Measurements from ENCODE around the gene CLDN7.
"Not testable (repeated sequence)": the region's sequence is repeated elsewhere in the genome, so short reads cannot be mapped to it uniquely, and the experiment has no call there.

CLDN7 gene

GRCh38 chr17:7246779-7247178 is 15.5 kb downstream of the CLDN7 start:
- H3K79me2 ChIP-seq (ENCODE audit: insufficient read depth, low read length): peaks cover 31% of the 10 kb centered on the region
- H3K9me3 ChIP-seq (ENCODE audit: low read length): no peaks in the 10 kb centered on the region
- H3K9me2 ChIP-seq (ENCODE audit: low read depth, low read length): no peaks in the 10 kb centered on the region
- peaks cover 29% of the 10 kb centered on the region for H3K4me1 ChIP-seq (ENCODE audit: insufficient read depth, low read length, severe bottlenecking)
- no peak overlapping the region for H3K4me3 ChIP-seq (ENCODE audit: low read depth, low read length, poor library complexity, severe bottlenecking)
- no peaks in the 10 kb centered on the region for H3K27me3 ChIP-seq (ENCODE audit: insufficient read depth, low read length)
- H3K27ac ChIP-seq (ENCODE audit: low read depth, low read length, poor library complexity, severe bottlenecking): no peak overlapping the region
- TF ChIP-seq CTCF (IDR thresholded peaks at IDR 0.05; ENCODE audit: low read length): no peak
- TF ChIP-seq EZH2 (IDR thresholded peaks at IDR 0.05; ENCODE audit: borderline replicate concordance, low read length): no peak
- H3K9ac ChIP-seq (ENCODE audit: low read length): no peak overlapping the region
- peaks cover 37% of the 10 kb centered on the region for H3K36me3 ChIP-seq (ENCODE audit: insufficient read depth, low read length)
- H4K20me1 ChIP-seq (ENCODE audit: insufficient read depth, low read length): no peaks in the 10 kb centered on the region
- no peaks in the 10 kb centered on the region for H3F3A ChIP-seq (ENCODE audit: insufficient read depth, low read length)
- no peak overlapping the region for H3K4me2 ChIP-seq (ENCODE audit: low read length)
- no peak overlapping the region for H2AFZ ChIP-seq (ENCODE audit: low read length)

GRCh38 chr17:7243838-7244237 is 18.4 kb downstream of the CLDN7 start:
- not testable (repeated sequence) for H3K4me2 ChIP-seq (ENCODE audit: low read length); H3F3A ChIP-seq (ENCODE audit: insufficient read depth, low read length); H2AFZ ChIP-seq (ENCODE audit: low read length); H3K9me3 ChIP-seq (ENCODE audit: low read length); H3K27me3 ChIP-seq (ENCODE audit: insufficient read depth, low read length); H4K20me1 ChIP-seq (ENCODE audit: insufficient read depth, low read length); H3K9ac ChIP-seq (ENCODE audit: low read length); H3K9me2 ChIP-seq (ENCODE audit: low read depth, low read length); H3K79me2 ChIP-seq (ENCODE audit: insufficient read depth, low read length); H3K27ac ChIP-seq (ENCODE audit: low read depth, low read length, poor library complexity, severe bottlenecking); H3K4me3 ChIP-seq (ENCODE audit: low read depth, low read length, poor library complexity, severe bottlenecking)
- peaks cover 30% of the 10 kb centered on the region for H3K4me1 ChIP-seq (ENCODE audit: insufficient read depth, low read length, severe bottlenecking)
- peaks cover 48% of the 10 kb centered on the region for H3K36me3 ChIP-seq (ENCODE audit: insufficient read depth, low read length)

- peaks cover 26% of the 10 kb centered on the region for H3K4me1 ChIP-seq (ENCODE audit: insufficient read depth, low read length, severe bottlenecking)
- H3F3A ChIP-seq (ENCODE audit: insufficient read depth, low read length): 0 out of 2 replicates have a peak, but pooled peaks cover 10% of the 10 kb centered on the region
- H3K79me2 ChIP-seq (ENCODE audit: insufficient read depth, low read length): peaks cover 8% of the 10 kb centered on the region
- no peaks in the 10 kb centered on the region for H3K9me3 ChIP-seq (ENCODE audit: low read length)
- H3K27me3 ChIP-seq (ENCODE audit: insufficient read depth, low read length): no peaks in the 10 kb centered on the region
- no peak overlapping the region for H2AFZ ChIP-seq (ENCODE audit: low read length)
- H4K20me1 ChIP-seq (ENCODE audit: insufficient read depth, low read length): no peaks in the 10 kb centered on the region
- TF ChIP-seq EZH2 (IDR thresholded peaks at IDR 0.05; ENCODE audit: borderline replicate concordance, low read length): no peak
- no peak for TF ChIP-seq CTCF (IDR thresholded peaks at IDR 0.05; ENCODE audit: low read length)
- peaks cover 49% of the 10 kb centered on the region for H3K36me3 ChIP-seq (ENCODE audit: insufficient read depth, low read length)
- H3K4me2 ChIP-seq (ENCODE audit: low read length): peak overlapping the region; percentile 94
- peak overlapping the region; percentile 98 for H3K4me3 ChIP-seq (ENCODE audit: low read depth, low read length, poor library complexity, severe bottlenecking)
- H3K9me2 ChIP-seq (ENCODE audit: low read depth, low read length): no peaks in the 10 kb centered on the region
- H3K27ac ChIP-seq (ENCODE audit: low read depth, low read length, poor library complexity, severe bottlenecking): peak overlapping the region; percentile 34
- H3K9ac ChIP-seq (ENCODE audit: low read length): peak overlapping the region; percentile 98; the same call in 1 of the 2 replicates
Observed at GRCh38 chr17:7243453-7243729, 18.9 kb downstream of the CLDN7 start.

- no peak overlapping the region for H2AFZ ChIP-seq (ENCODE audit: low read length)
- peaks cover 49% of the 10 kb centered on the region for H3K36me3 ChIP-seq (ENCODE audit: insufficient read depth, low read length)
- H3K4me3 ChIP-seq (ENCODE audit: low read depth, low read length, poor library complexity, severe bottlenecking): peak overlapping the region; percentile 98
- H3F3A ChIP-seq (ENCODE audit: insufficient read depth, low read length): 0 out of 2 replicates have a peak, but pooled peaks cover 10% of the 10 kb centered on the region
- no peaks in the 10 kb centered on the region for H3K9me2 ChIP-seq (ENCODE audit: low read depth, low read length)
- H3K9me3 ChIP-seq (ENCODE audit: low read length): no peaks in the 10 kb centered on the region
- peak overlapping the region; percentile 98 for H3K9ac ChIP-seq (ENCODE audit: low read length)
- peaks cover 7% of the 10 kb centered on the region; the same call in 1 of the 2 replicates for H3K79me2 ChIP-seq (ENCODE audit: insufficient read depth, low read length)
- peaks cover 26% of the 10 kb centered on the region for H3K4me1 ChIP-seq (ENCODE audit: insufficient read depth, low read length, severe bottlenecking)
- TF ChIP-seq CTCF (IDR thresholded peaks at IDR 0.05; ENCODE audit: low read length) (no peak; the same call in 1 of the 2 replicates), EZH2 (IDR thresholded peaks at IDR 0.05; ENCODE audit: borderline replicate concordance, low read length) (no peak)
- no peaks in the 10 kb centered on the region for H4K20me1 ChIP-seq (ENCODE audit: insufficient read depth, low read length)
- H3K4me2 ChIP-seq (ENCODE audit: low read length): peak overlapping the region; percentile 94
- peak overlapping the region; percentile 80 for H3K27ac ChIP-seq (ENCODE audit: low read depth, low read length, poor library complexity, severe bottlenecking)
- no peaks in the 10 kb centered on the region for H3K27me3 ChIP-seq (ENCODE audit: insufficient read depth, low read length)
Observed at GRCh38 chr17:7242717-7243452, 19.4 kb downstream of the CLDN7 start.
